Omental fat pad (tissue), 4 donors: ENCODE measurements around the gene MOBP. TPM values are rescaled to one million over a fixed set of nuclear protein-coding genes. Genes with fewer than 3 reads are reported as not detected.

ENCODE experiments used
- ATAC-seq: fragments of 150-250 bp; one replicate; pipeline ENCODE4 v1.9.1; 2016; ENCODE audit warnings: mild to moderate bottlenecking, moderate library complexity; ENCODE audit not compliant: low FRiP score
- DNase-seq: peaks from one replicate; pipeline ENCODE4 v3.0.0-alpha.2; 2019; ENCODE audit warnings: low spot score
- total RNA-seq, 4 donors: library from RNA; depleted of rRNA; stranded (reverse); fragments of >200 nt; gene quantifications; one replicate each; pipeline ENCODE4 v1.1.0, GENCODE V29; 2016
- TF ChIP-seq, protein P1 (sequence below), 3 donors: fragments of 450-650 bp; IDR thresholded peaks; one replicate each; pipeline ENCODE4 v1.5.1; 2016 to 2017; ENCODE audit warnings: antibody characterized with exemption in 3 of 3, mild to moderate bottlenecking in 3 of 3, moderate library complexity in 2 of 3

The MOBP gene
- total RNA-seq, 4 donors from 2014 or later, result 0.09 TPM; not detected in 3

GRCh38 chr3:39463269-39463668, 4.2 kb upstream of the MOBP start:
- TF ChIP-seq, protein P1, sequence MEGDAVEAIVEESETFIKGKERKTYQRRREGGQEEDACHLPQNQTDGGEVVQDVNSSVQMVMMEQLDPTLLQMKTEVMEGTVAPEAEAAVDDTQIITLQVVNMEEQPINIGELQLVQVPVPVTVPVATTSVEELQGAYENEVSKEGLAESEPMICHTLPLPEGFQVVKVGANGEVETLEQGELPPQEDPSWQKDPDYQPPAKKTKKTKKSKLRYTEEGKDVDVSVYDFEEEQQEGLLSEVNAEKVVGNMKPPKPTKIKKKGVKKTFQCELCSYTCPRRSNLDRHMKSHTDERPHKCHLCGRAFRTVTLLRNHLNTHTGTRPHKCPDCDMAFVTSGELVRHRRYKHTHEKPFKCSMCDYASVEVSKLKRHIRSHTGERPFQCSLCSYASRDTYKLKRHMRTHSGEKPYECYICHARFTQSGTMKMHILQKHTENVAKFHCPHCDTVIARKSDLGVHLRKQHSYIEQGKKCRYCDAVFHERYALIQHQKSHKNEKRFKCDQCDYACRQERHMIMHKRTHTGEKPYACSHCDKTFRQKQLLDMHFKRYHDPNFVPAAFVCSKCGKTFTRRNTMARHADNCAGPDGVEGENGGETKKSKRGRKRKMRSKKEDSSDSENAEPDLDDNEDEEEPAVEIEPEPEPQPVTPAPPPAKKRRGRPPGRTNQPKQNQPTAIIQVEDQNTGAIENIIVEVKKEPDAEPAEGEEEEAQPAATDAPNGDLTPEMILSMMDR (IDR thresholded peaks at IDR 0.05), result no peak
- DNase-seq (no peak), ATAC-seq (no peak)

- no peak for ATAC-seq
- TF ChIP-seq, protein P1 (IDR thresholded peaks at IDR 0.05), result no peak
- DNase-seq, result no peak
These were observed 492 bp upstream of the MOBP start for GRCh38 chr3:39466988-39467387.

DNA sequence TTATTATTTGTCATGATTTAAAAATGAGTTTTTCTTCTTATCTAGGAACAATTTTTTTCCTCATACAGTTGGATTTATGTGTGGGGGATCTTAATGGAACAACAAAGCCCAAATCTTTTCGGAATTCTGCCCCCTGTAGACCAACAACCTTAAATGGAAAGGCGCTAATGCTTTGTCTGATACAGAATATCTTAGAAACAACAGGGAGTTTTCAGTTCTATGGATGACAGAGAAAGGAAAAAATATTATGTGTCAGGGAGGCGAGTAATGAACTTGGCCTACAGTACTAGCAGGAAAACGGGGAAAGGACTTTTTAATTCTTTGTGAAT, 592 bp downstream of the MOBP start:
- TF ChIP-seq, protein P1 (IDR thresholded peaks at IDR 0.05), result no peak
- no peak for DNase-seq
- no peak for ATAC-seq

DNA sequence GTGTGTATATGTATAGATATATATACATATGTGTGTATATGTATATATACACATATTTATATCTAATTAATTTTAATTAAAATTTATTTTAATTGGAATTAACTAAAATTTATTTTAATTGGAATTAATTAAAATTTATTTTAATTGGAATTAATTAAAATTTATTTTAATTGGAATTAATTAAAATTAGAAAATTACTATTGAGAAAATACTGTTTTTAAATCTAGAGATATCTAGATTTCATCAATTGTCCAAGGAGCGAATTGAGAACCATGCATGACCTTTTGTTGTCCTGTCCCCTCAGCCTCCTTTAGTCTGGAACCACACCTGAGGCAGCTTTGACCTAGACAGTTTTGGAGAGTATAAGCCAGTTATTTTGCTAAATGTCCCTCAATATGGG, 1.8 kb downstream of the MOBP start:
- TF ChIP-seq, protein P1 (IDR thresholded peaks at IDR 0.05), result no peak
- no peak for DNase-seq
- no peak for ATAC-seq

DNA sequence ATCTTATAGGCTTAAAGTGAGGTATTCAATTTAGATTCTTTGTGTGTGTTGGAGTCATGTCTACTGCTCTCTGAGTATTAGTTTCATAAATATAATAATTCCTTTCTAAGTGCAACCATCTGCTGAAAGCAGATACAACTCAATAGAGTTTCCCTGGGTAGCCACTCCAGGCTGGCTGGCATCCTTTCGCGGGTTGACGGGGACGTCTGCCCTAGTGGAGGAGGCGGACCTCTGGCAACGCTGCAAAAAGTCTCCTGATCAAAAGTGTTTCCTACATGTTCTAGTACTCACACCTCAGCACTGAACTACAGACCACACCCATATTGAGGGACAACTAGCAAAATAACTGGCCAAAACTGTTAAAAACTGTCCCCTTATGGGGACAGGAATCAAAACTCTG, 2.5 kb downstream of the MOBP start:
- ATAC-seq (no peak), DNase-seq (no peak)

DNA sequence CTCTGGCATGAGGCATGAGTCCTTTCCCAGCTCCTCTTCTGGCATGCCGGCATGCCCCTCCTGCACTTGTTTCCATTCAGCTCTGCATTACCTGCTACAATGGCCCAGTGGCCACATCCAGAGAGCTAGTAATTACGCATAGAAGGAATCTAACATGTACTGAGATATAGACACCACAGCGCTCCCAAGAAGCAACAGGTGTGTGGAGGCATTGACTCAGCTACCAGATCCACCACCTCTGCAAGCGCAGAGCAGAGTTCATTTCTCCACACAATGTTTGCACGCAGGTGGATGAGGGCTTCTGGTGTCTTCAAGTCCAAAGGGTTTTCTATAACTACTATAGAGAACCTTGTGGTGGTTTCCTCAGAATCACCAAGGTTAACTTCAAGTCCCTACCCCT, 4.2 kb downstream of the MOBP start:
- ATAC-seq, result no peak
- no peak for DNase-seq
- TF ChIP-seq, protein P1 (IDR thresholded peaks at IDR 0.05), result no peak

More for the DNA sequence above, 2.5 kb downstream of the MOBP start:
- TF ChIP-seq, protein P1 (IDR thresholded peaks at IDR 0.05), result no peak

GRCh38 chr3:39473452-39474125, 6.1 kb downstream of the MOBP start:
- no peak for ATAC-seq
- TF ChIP-seq, protein P1 (IDR thresholded peaks at IDR 0.05), result no peak

More at GRCh38 chr3:39473452-39474125, 6.1 kb downstream of the MOBP start:
- DNase-seq, result no peak
